HepG2 (cell line): Measurements from ENCODE around the gene SMIM22. TPM values are rescaled to one million over a fixed set of nuclear protein-coding genes. Genes with fewer than 3 reads are reported as not detected.
A peak's percentile ranks its signal among the peaks of the same experiment; 100 is the strongest.

Experiments used
- CHCHD3 ChIP-seq: sonication (generic); formaldehyde crosslinking; IDR thresholded peaks from 2 replicates; pipeline ENCODE4 v1.8.0; 2022; ENCODE audit warnings: mild to moderate bottlenecking, missing genetic modification reagents, moderate library complexity
- ERF ChIP-seq: IDR thresholded peaks from 2 replicates; pipeline ENCODE4 v1.6.1; 2018; ENCODE audit warnings: missing biosample characterization, missing genetic modification reagents
- GABPB1 ChIP-seq: IDR thresholded peaks from 2 replicates; pipeline ENCODE4 v1.6.1; 2016; ENCODE audit warnings: mild to moderate bottlenecking, missing genetic modification reagents, moderate library complexity, missing compliant biosample characterization
- HNF1B ChIP-seq: sonication (generic); formaldehyde crosslinking; IDR thresholded peaks from 2 replicates; pipeline ENCODE4 v1.5.1; 2020; ENCODE audit warnings: mild to moderate bottlenecking, moderate library complexity, missing genetic modification reagents
- PRDM10 ChIP-seq: sonication (generic); formaldehyde crosslinking; IDR thresholded peaks from 2 replicates; pipeline ENCODE4 v1.4.0; 2020; ENCODE audit warnings: low read depth, missing genetic modification reagents
- RFXANK ChIP-seq: IDR thresholded peaks from 2 replicates; pipeline ENCODE4 v1.6.1; 2016
- SP4 ChIP-seq: sonication (generic); formaldehyde crosslinking; IDR thresholded peaks from 2 replicates; pipeline ENCODE4 v1.8.1; 2023; ENCODE audit warnings: mild to moderate bottlenecking, missing genetic modification reagents
- TERF1 ChIP-seq: sonication (generic); formaldehyde crosslinking; IDR thresholded peaks from 2 replicates; pipeline ENCODE4 v1.8.0; 2022; ENCODE audit warnings: mild to moderate bottlenecking, missing genetic modification reagents, moderate library complexity
- ZNF235 ChIP-seq: sonication (generic); formaldehyde crosslinking; IDR thresholded peaks from 2 replicates; pipeline ENCODE4 v1.8.1; 2023; ENCODE audit warnings: mild to moderate bottlenecking, missing genetic modification reagents, borderline replicate concordance
- ZNF296 ChIP-seq: sonication (generic); formaldehyde crosslinking; conservative IDR thresholded peaks from 2 replicates; pipeline ENCODE4 v1.5.0; 2020; ENCODE audit warnings: mild to moderate bottlenecking, missing genetic modification reagents
- ZNF572 ChIP-seq: sonication (generic); formaldehyde crosslinking; IDR thresholded peaks from 2 replicates; pipeline ENCODE4 v1.5.1; 2020; ENCODE audit warnings: mild to moderate bottlenecking, missing genetic modification reagents
- ZNF598 ChIP-seq: sonication (generic); formaldehyde crosslinking; IDR thresholded peaks from 2 replicates; pipeline ENCODE4 v1.5.1; 2020; ENCODE audit warnings: mild to moderate bottlenecking, missing genetic modification reagents, borderline replicate concordance
- ZNF607 ChIP-seq: sonication (generic); formaldehyde crosslinking; IDR thresholded peaks from 2 replicates; pipeline ENCODE4 v1.5.1; 2020; ENCODE audit warnings: missing genetic modification reagents, mild to moderate bottlenecking, borderline replicate concordance
- ZNF644 ChIP-seq: IDR thresholded peaks from 2 replicates; pipeline ENCODE4 v1.6.1; 2016; ENCODE audit warnings: low read depth
- ZNF687 ChIP-seq: sonication (generic); formaldehyde crosslinking; IDR thresholded peaks from 2 replicates; pipeline ENCODE4 v1.5.1; 2020; ENCODE audit warnings: mild to moderate bottlenecking, missing genetic modification reagents, moderate library complexity
- ZNF746 ChIP-seq: sonication (generic); formaldehyde crosslinking; IDR thresholded peaks from 2 replicates; pipeline ENCODE4 v1.8.0; 2022; ENCODE audit warnings: mild to moderate bottlenecking, missing genetic modification reagents
- ZNF839 ChIP-seq: sonication (generic); formaldehyde crosslinking; IDR thresholded peaks from 2 replicates; pipeline ENCODE4 v1.4.0; 2020; ENCODE audit warnings: missing genetic modification reagents, mild to moderate bottlenecking, borderline replicate concordance
- ZSCAN12 ChIP-seq: sonication (generic); formaldehyde crosslinking; IDR thresholded peaks from 2 replicates; pipeline ENCODE4 v1.9.0; 2021; ENCODE audit warnings: mild to moderate bottlenecking, missing genetic modification reagents
- polyA plus RNA-seq, 8 experiments: library from polyadenylated mRNA; depleted of rRNA in 3 of 8; stranded (reverse) in 7 of 8; unstranded in 1 of 8; fragments of >200 nt; fragmentation: Illumina TruSeq in 4 of 8; extraction: Trizol in 4 of 8; gene quantifications; 2 replicates each; pipeline versions ENCODE4 v1.2.1 to v1.2.3, GENCODE V29; 2011 to 2016; ENCODE audit warnings: low read depth in 4 of 8, missing spikeins in 1 of 8, mixed read lengths in 1 of 8; ENCODE audit not compliant: insufficient read depth in 1 of 8
- total RNA-seq, 5 experiments: library from RNA; depleted of rRNA; stranded (reverse); fragments of >200 nt; fragmentation: Illumina TruSeq; extraction: Trizol; gene quantifications; 2 replicates each; pipeline ENCODE4 v1.2.3, GENCODE V29; 2016; ENCODE audit warnings: low read depth in 1 of 5

SMIM22 gene
- total and polyA plus RNA-seq, 2 of the 13 experiments (the other 11 are each of a cell fraction or from before 2014, with no cell fraction given) = not detected

GRCh38 chr16:4801962-4802658 lies 6.9 kb downstream of the SMIM22 start, which contains the start of gene ROGDI (continued):
- TF ChIP-seq PRDM10 (no peak), ZNF746 (peak; percentile 66; the same call in 1 of the 2 replicates), RFXANK (CRISPR knock-in tag) (no peak), CHCHD3 (CRISPR knock-in tag) (no peak), ZNF687 (CRISPR knock-in tag) (peak; percentile 79), ZSCAN12 (CRISPR knock-in tag) (no peak), ZNF296 (CRISPR knock-in tag) (no peak), ERF (CRISPR knock-in tag) (peak; percentile 49; the same call in 1 of the 2 replicates), SP4 (CRISPR knock-in tag) (no peak), ZNF839 (CRISPR knock-in tag) (no peak), ZNF235 (CRISPR knock-in tag) (peak; percentile 20; the same call in 1 of the 2 replicates), ZNF598 (CRISPR knock-in tag) (no peak), TERF1 (no peak), ZNF607 (CRISPR knock-in tag) (0 out of 2 replicates have a peak, but pooled peaks have one; percentile 68), ZNF644 (CRISPR knock-in tag) (no peak), HNF1B (CRISPR knock-in tag) (peak; percentile 75), GABPB1 (peak; percentile 43; the same call in 1 of the 2 replicates), ZNF572 (CRISPR knock-in tag) (0 out of 2 replicates have a peak, but pooled peaks have one; percentile 22)
